Tibial nerve (tissue), 4 donors: ENCODE results near the gene ADI1. TPM values are rescaled to one million over a fixed set of nuclear protein-coding genes. Genes with fewer than 3 reads are reported as not detected.

Experiments used
- DNase-seq, 2 donors: peaks; one replicate each; pipeline ENCODE4 v3.0.0-alpha.2; 2019; ENCODE audit warnings: low spot score in 2 of 2
- H3K27ac ChIP-seq, 4 donors: fragments of 200-600 bp; sonication (generic) in 3 of 4; one replicate each; pipeline ENCODE4 v1.5.1; 2017 to 2019; ENCODE audit warnings: mild to moderate bottlenecking in 1 of 4
- H3K27me3 ChIP-seq, 2 donors: fragments of 200-600 bp; sonication (generic) in 1 of 2; one replicate each; pipeline versions ENCODE4 v1.5.1 to v1.6.0; 2017 to 2019
- H3K36me3 ChIP-seq, 3 donors: fragments of 200-600 bp; sonication (generic); one replicate each; pipeline ENCODE4 v1.5.1; 2018 to 2019
- H3K4me1 ChIP-seq, 4 donors: fragments of 200-600 bp; sonication (generic) in 3 of 4; one replicate each; pipeline ENCODE4 v1.5.1; 2017 to 2019
- H3K4me3 ChIP-seq, 4 donors: fragments of 200-600 bp; sonication (generic) in 3 of 4; one replicate each; pipeline ENCODE4 v1.5.1; 2017 to 2019; ENCODE audit warnings: mild to moderate bottlenecking in 1 of 4, moderate library complexity in 1 of 4
- H3K9me3 ChIP-seq, 4 donors: fragments of 200-600 bp; sonication (generic) in 3 of 4; one replicate each; pipeline ENCODE4 v1.5.1; 2017 to 2019
- CTCF ChIP-seq, 5 experiments: fragments of 200-600 bp in 3 of 5; fragments of 450-650 bp in 2 of 5; sonication (generic) in 3 of 5; IDR thresholded peaks; one replicate each; pipeline ENCODE4 v1.5.1; 2016 to 2019; ENCODE audit warnings: antibody characterized with exemption in 5 of 5, mild to moderate bottlenecking in 3 of 5, moderate library complexity in 2 of 5
- EP300 ChIP-seq, 2 donors: sonication (generic); formaldehyde crosslinking; IDR thresholded peaks; one replicate each; pipeline ENCODE4 v1.6.1; 2017; ENCODE audit warnings: antibody characterized with exemption in 2 of 2, mild to moderate bottlenecking in 1 of 2
- POLR2A ChIP-seq, 2 donors: fragments of 450-650 bp; IDR thresholded peaks; one replicate each; pipeline ENCODE4 v1.6.1; 2017; ENCODE audit warnings: antibody characterized with exemption in 2 of 2, mild to moderate bottlenecking in 2 of 2, moderate library complexity in 2 of 2
- WGBS, 2 donors: methylation state at CpG; one replicate each; pipeline ENCODE4 v1.1.5; 2018; 5-methylcytosine and 5-hydroxymethylcytosine counted together
- total RNA-seq, 4 donors: library from RNA; depleted of rRNA; stranded (reverse); fragments of >200 nt; gene quantifications; one replicate each; pipeline ENCODE4 v1.1.0, GENCODE V29; 2016

Gene ADI1
- total RNA-seq, 4 donors from 2014 or later: 51.9 to 112 (median 106) TPM

- 15 to 21% methylated on average over 23 to 24 of the region's 24 CpGs for WGBS, 2 donors
- Histone ChIP-seq H3K9me3 (no peaks in the 10 kb centered on the region), H3K27ac (peak overlapping the region; percentile 83 to 97 (median 92)), H3K4me1 (peaks cover 0 to 22% (median 14%) of the 10 kb centered on the region in 4 donors), H3K36me3 (peaks cover 0 to 50% (median 9%) of the 10 kb centered on the region in 3 donors), H3K27me3 (no peaks in the 10 kb centered on the region), H3K4me3 (peak overlapping the region; percentile 30 to 55 (median 40))
- TF ChIP-seq CTCF (IDR thresholded peaks at IDR 0.05) (peak in 2 of 5 experiments; percentile 22 to 44), EP300 (IDR thresholded peaks at IDR 0.05) (peak; percentile 16 to 85), POLR2A (IDR thresholded peaks at IDR 0.05) (no peak)
- DNase-seq: peak; percentile 49 to 60
Measured at GRCh38 chr2:3535794-3536681, 16.7 kb upstream of the ADI1 start.

- no peaks in the 10 kb centered on the region for H3K9me3 ChIP-seq
- no peak for TF ChIP-seq CTCF (IDR thresholded peaks at IDR 0.05)
- no peak for TF ChIP-seq POLR2A (IDR thresholded peaks at IDR 0.05)
- TF ChIP-seq EP300 (IDR thresholded peaks at IDR 0.05): no peak
- H3K4me1 ChIP-seq: peaks cover 0 to 22% (median 14%) of the 10 kb centered on the region in 4 donors
- 42 to 50% methylated on average over 5 of the region's 5 CpGs for WGBS, 2 donors
- H3K27me3 ChIP-seq: no peaks in the 10 kb centered on the region
- peak overlapping the region in 3 of 4 donors; percentile 38 to 55 (median 43) for H3K4me3 ChIP-seq
- no peak for DNase-seq
- peaks cover 0 to 44% (median 9%) of the 10 kb centered on the region in 3 donors for H3K36me3 ChIP-seq
- peak overlapping the region; percentile 83 to 97 (median 92) for H3K27ac ChIP-seq
Measured at GRCh38 chr2:3535467-3535793, 16.1 kb upstream of the ADI1 start.

- WGBS, 2 donors: 90 to 95% methylated on average over 18 to 23 of the region's 24 CpGs
- H3K4me3 ChIP-seq: no peak overlapping the region
- TF ChIP-seq POLR2A (IDR thresholded peaks at IDR 0.05): no peak
- TF ChIP-seq EP300 (IDR thresholded peaks at IDR 0.05): no peak
- TF ChIP-seq CTCF (IDR thresholded peaks at IDR 0.05): no peak
- H3K36me3 ChIP-seq: peaks cover 0 to 41% (median 0%) of the 10 kb centered on the region in 3 donors
- H3K9me3 ChIP-seq: no peaks in the 10 kb centered on the region
- H3K27ac ChIP-seq: peak overlapping the region in 3 of 4 donors; percentile 26 to 97 (median 96)
- no peak for DNase-seq
- peaks cover 0 to 22% (median 14%) of the 10 kb centered on the region in 4 donors for H3K4me1 ChIP-seq
- no peaks in the 10 kb centered on the region for H3K27me3 ChIP-seq
Measured at GRCh38 chr2:3534251-3534814, 15.0 kb upstream of the ADI1 start.

- no peak overlapping the region for H3K4me3 ChIP-seq
- H3K27me3 ChIP-seq: no peaks in the 10 kb centered on the region
- no peaks in the 10 kb centered on the region for H3K9me3 ChIP-seq
- DNase-seq: no peak
- no peak for TF ChIP-seq POLR2A (IDR thresholded peaks at IDR 0.05)
- TF ChIP-seq EP300 (IDR thresholded peaks at IDR 0.05): no peak
- no peak for TF ChIP-seq CTCF (IDR thresholded peaks at IDR 0.05)
- peaks cover 0 to 40% (median 0%) of the 10 kb centered on the region in 3 donors for H3K36me3 ChIP-seq
- 90 to 91% methylated on average over 6 of the region's 6 CpGs for WGBS, 2 donors
- H3K27ac ChIP-seq: peak overlapping the region in 1 of 4 donors; percentile 97
- H3K4me1 ChIP-seq: peaks cover 0 to 22% (median 14%) of the 10 kb centered on the region in 4 donors
Measured at GRCh38 chr2:3533836-3534235, 14.5 kb upstream of the ADI1 start.

- Histone ChIP-seq H3K27me3 (no peaks in the 10 kb centered on the region), H3K9me3 (no peaks in the 10 kb centered on the region), H3K4me3 (no peak overlapping the region), H3K36me3 (peaks cover 0 to 40% (median 0%) of the 10 kb centered on the region in 3 donors), H3K27ac (no peak overlapping the region), H3K4me1 (peaks cover 0 to 22% (median 14%) of the 10 kb centered on the region in 4 donors)
- WGBS, 2 donors: 93 to 98% methylated on average over 12 of the region's 12 CpGs
- DNase-seq: no peak
- TF ChIP-seq CTCF (IDR thresholded peaks at IDR 0.05): no peak
- TF ChIP-seq EP300 (IDR thresholded peaks at IDR 0.05): no peak
- no peak for TF ChIP-seq POLR2A (IDR thresholded peaks at IDR 0.05)
Measured at GRCh38 chr2:3532941-3533340, 13.6 kb upstream of the ADI1 start.
